GM19324 (cell line): Measurements from ENCODE around the gene CCZ1B.
A peak's percentile ranks its signal among the peaks of the same experiment; 100 is the strongest.
"Not testable (repeated sequence)": the region's sequence is repeated elsewhere in the genome, so short reads cannot be mapped to it uniquely, and the experiment has no call there.

Source experiments
- ATAC-seq: cut with Tn5 transposase; IDR thresholded peaks from one replicate; pipeline ENCODE4 v1.9.1; 2021; ENCODE audit warnings: mild to moderate bottlenecking, moderate library complexity; ENCODE audit not compliant: unreplicated experiment, low FRiP score

The CCZ1B gene

DNA sequence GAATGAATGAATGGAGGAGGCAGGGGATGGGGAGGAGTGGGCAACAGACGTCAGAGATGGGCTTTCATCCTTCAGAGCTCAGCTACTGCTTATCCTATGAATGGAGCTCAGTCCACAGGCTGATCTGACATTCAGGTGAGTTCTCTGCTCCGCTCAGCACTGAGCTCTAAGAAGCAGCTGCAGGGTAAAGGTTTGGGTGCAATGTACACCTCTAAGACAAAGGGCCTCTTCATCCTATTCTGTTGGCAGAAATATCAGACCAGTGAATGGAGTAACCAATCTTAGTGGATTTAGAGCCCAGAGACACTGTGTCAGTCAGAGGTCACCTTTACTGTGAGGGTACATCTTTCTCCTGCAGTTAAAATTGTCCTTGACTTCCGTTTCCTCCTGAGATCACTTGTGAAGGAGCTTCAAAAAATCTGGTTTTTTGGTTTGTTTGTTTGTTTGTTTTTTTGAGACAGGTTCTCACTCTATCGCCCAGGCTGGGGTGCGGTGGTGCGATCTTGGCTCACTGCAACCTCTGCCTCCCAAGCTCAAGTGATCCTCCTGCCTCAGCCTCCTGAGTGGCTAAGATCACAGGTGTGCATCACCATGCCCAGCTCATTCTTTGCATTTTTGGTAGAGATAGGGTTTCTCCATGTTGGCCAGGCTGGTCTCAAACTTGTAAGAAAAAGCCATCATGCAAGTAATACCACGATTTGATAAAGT, 5.1 kb upstream of the CCZ1B start:
- no peak for ATAC-seq

DNA sequence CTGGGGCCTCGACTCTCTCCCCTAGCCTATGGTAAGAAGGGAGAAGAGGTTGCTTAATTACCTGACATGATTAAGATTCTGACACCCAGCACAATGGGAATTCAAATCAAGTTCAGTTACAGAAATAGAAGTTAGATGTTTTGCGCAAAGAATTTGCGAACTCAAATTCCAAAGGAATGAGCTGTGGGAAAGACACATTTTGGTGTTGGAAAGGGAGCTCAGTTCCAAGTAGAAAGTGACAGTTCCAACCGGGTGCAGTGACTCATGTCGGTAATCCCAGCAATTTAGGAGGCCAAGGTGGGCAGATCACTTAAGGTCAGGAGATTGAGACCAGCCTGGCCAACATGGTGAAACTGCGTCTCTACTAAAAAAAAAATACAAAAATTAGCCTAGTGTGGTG, 4.0 kb upstream of the CCZ1B start:
- ATAC-seq, result not testable (repeated sequence)

DNA sequence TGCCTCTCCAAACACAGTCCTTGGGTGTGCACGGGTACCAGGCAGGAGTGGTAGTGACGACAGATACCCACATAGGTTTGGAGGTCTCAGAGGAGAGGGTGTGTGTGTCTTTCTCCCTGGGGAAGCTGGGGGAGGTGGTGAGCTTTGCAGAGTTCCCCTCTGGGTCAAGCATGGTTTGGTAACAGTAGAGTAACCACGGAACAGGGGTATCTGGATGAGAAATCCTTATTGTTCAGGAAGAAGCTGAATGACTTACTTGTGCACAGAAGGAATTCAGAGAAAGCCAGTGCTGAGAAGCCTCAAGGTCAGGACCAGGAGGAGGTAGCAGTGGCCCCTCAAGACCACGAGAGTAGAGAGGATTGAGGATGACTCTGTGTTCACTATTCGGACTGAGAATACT, 3.5 kb upstream of the CCZ1B start:
- not testable (repeated sequence) for ATAC-seq

DNA sequence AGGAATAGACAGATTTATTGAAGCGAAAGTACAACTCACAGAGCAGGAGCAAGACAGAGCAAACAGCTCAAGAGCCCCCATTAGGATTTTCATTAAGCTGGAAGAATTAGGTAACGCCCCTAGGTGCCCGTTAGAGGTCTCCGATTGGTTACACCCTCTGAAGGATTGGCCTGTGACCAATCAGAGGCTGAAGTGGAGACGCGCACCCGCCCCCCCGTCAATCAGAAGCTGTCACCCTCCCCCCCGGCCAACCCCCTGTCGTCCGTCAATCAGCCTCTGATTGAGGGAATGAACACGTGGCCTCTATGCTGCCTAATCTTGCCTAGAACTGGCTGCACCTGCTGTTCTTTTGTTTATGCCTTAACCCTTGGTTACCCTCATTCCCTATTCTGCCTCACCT, 1.1 kb upstream of the CCZ1B start:
- ATAC-seq, result not testable (repeated sequence)

DNA sequence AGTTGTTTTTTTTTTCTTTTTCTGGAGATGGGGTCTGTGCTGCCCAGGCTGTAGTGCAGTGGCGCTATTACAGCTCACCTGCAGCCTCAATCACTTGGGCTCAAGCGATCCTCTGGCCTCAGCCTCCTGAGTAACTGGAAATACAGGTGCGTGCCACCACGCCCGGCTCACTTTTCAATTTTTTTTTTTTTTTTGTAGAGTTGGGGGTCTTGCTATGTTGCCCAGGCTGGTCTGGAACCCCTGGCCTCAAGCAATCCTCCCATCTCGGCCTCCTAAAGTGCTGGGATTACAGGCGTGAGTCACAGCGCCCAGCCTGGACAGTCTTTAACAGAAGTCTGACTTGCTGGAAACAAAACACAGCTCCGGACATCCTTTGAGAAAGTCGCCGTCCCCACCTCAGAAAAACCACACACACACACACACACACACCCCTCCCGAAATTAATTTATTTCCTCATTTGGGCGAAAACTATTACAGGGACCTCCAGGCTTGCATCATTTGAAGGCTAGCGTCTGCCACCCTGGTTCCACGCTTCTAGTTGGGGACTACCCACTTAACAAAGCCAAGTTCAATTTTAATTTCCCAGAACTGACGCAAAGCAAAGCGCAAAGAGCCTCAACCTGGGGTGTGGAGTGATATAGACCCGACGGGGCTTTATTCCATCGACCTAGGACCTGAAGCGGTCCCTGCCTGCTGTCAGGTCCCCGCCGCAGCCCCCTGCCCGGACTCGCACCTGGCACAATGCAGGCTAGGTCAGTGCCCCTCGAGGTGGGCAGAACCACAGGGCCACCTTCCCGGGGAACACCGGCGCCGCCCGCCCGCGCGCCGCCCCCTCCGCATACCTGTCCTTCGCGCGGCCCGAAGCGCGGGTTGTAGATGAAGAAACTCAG, 594 bp downstream of the CCZ1B start:
- ATAC-seq, result peak; percentile 55

DNA sequence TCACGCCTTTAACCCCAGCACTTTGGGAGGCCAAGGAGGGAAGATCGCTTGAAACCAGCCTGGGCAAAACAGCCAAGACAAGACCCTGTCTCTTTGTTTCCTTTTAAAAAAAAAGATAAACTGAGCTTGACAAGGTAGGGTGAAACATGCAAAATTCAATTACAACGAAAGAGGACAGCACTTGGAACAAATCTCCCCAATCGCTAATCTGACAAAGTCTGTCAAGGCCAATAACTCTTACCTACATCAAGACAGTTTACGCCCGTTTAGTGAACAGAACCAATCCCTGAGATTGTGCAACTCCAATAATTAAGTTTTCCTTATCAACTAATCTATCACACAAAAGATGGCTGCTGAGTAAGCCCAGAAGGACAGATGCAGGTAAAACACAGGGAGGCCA, 4.5 kb downstream of the CCZ1B start:
- ATAC-seq, result not testable (repeated sequence)

DNA sequence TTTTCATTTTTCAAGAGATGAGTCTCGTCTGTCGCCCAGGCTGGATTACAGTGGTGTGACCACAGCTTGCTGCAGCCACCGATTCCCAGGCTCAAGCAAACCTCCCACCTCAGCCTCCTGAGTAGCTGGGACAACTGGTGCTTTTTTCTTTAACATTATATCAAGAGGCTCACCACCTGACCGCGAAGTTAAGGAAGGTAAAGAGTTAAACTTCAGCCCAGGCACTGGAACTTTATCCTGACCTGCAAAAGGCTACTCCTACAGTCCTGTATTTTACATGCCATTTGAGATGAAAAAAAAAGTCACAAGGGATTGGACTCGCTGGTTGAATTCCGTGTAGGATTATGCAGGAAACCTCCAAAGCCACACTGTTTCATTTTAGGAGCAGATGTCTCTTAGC, 10.6 kb downstream of the CCZ1B start:
- ATAC-seq, result not testable (repeated sequence)

DNA sequence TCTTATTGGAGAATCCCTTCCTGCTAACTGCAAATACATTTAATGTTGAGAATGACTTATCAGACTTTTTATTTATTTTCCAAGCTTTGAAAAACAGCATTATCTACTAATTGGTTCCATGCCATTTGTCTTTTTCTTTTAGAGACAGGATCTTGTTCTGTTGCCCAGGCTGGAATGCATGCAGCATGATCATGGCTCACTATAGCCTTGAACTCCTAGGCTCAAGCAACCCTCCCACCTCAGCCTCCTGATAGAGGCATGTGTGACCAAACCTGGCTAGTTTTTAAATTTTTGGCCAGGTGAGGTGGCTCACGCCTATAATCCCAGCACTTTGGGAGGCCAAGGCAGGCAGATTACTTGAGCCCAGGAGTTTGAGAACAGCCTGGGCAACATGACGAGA, 13.1 kb downstream of the CCZ1B start:
- ATAC-seq, result not testable (repeated sequence)

DNA sequence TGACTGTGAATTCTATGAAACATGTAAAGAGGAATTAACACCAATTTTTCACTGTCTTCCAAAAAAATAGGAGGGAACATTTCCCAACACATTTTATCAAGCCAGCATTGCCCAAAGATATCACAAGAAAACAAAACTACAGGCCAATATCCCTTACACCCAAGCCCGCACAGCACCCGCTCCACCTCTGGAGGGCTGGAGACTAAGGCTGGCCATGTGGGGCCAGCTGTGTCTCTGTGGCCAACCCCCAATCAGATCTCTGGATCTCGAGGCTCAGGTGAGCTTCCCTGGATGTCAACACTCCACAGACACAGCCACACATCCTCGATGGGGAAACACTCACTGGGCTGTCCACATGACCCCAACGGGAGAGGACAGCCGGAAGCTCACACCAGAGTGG, 18.1 kb downstream of the CCZ1B start:
- not testable (repeated sequence) for ATAC-seq

DNA sequence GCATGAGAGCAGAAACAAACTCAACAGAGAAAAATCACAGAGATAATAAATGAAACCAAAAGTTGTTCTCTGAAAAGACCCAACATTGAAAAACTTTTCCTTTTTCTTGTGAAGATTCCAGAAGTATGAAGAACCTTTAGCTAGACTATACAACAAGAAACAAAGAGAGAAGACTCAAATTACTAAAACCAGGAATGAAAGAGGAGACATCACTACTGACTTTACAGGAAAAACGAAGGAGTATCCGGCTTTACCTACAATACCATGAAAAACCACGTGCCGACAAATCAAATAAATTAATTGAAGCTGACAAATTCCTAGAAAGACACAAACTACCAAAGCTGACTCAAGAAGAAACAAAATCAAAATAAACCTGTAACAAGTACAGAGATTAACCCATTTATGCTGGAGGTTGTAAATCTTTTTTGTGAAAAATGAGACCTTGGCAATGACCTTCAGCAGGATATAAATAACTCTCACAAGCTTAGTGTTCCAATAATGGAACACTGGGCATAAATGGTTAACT, 18.6 kb downstream of the CCZ1B start:
- not testable (repeated sequence) for ATAC-seq

DNA sequence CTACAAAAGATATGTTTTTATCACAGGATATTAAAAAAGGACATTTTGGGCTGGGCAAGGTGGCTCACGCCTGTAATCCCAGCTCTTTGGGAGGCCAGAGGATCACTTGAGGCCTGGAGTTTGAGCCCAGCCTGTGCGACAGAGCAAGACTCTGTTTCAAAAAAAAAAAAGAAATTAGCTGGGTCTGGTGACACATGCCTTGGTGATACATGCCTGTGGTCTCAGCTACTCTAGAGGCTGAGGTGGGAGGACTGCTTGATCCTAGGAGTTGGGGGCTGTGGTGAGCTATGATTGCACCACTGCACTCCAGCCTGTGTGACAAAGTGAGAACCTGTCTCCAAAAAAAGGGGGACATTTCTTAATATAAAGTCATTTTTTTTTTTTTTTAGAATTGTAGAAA, 25.7 kb downstream of the CCZ1B start:
- not testable (repeated sequence) for ATAC-seq

DNA sequence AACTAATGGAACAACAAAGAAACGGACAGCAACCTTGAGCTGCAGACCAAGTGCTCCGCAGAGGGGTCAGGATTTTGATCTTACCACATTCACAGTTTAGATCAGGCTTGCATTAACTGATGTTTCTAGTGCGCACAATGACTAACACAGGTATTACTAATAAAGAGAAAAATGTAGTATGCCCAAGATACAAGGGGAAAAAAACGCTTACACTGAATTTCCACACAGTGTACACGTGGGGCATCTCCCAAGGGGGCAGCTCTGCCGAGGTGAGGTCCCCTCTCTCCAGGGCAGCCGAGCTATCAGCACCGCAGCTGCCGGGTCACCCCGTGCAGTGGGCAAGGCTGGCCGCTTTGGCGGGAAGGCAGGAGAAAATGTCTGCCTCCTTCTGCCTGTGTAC, 26.2 kb downstream of the CCZ1B start:
- ATAC-seq, result not testable (repeated sequence)

DNA sequence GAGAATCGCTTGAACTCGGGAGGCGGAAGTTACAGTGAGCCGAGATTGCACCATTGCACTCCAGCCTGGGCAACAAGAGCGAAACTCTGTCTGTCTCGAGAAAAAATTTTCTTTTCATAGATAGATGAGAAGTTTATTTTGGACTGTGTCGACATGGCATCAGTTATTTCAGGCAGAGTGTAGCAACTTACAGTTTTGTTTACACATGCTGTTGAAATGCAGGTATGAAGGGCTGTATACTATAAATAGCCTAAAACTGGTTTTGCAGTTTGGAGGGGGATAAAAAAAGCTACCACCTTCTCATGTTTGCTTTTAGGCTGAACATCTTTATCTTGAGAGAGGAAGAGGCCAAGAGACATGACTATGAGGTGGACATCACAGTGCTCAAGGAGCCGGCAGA, 28.0 kb downstream of the CCZ1B start:
- not testable (repeated sequence) for ATAC-seq

DNA sequence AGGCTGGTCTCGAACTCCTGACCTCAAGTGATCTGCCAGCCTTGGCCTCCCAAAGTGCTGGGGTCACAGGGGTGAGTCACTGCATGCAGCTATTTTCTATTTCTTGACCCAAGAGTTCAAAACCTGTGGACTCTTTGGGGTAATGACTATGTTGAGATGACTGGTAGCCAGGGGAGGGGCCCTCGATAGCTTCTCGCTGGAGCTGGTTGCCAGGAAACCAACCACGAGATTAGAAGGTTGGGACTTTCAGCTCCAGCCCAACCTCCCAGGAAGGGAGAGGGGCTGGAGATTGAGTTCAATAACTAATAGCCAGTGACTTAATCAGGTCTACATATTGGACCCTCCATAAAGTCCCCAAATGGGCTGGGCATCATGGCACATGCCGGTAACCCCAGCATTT, 28.9 kb downstream of the CCZ1B start:
- ATAC-seq, result not testable (repeated sequence)

DNA sequence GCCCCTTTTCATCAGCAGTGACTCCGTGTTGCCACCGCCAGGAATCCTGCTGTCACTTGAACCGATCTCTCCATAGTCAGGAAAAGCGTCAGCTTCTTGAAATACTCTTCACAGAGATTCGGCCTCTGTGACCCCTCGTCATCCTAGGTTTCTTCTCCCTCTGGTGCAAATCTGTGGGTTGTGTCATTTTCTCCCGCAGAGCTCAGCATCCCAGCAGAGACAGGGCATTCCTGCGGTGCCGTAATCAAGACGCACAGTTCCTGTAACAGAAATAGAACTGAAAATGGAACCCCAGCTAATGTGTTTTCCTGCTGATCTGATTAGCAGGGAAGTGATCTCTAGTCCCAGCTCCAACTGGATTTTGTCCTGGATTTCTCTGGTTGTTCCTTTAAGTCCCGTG, 31.8 kb downstream of the CCZ1B start:
- not testable (repeated sequence) for ATAC-seq

DNA sequence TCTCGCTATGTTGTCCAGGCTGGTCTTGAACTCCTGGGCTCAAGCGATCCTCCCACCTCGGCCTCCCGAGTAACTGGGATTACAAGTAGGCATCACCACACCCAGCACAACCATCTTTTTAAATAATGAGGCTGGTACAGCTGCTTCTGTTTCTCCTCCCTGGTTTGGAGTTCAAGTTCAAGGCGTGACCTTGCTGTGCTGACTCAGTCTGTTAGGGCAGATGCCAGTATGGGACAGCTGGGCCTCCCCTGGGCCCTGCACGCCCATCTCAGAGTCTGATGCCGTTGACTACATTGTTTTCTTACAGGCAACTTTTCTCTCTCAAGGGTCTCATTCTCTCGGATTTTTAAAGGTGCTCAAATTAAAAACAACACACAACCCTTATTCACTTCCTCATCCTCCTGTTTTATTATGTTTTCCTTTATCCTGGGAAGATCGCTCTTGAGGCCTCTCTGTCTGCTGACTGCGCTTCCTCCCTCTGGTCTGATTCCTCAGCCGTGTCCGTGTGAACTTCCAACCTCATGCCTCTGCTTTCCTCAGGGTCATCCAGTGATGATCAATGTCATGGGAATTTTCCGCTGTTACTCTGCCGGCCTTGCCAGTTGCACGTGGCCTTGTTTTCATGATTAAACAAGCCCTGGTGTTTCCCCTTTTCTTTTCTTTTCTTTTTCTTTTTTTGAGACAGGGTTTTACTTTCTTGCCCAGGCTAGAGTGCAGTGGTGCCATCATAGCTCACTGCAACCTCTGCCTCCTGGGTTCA, 33.8 kb downstream of the CCZ1B start:
- not testable (repeated sequence) for ATAC-seq

DNA sequence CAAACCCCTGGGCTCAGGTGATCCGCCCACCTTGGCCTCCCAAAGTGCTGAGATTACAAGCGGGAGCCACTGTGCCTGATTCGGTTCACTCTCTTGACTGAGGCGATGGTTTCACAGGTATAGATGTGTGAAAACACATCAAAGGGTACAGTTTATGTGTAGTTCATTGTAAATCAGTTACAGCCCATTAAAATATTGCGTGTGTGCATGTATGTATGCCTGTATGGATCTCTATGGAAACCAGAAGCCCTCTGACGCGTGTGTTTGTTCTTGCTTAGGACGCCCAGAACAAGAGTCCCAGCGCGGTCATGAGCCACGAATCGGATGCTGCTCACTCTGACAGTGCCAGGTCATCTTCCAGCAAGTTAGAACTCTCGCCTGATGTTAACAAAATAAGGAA, 36.7 kb downstream of the CCZ1B start:
- not testable (repeated sequence) for ATAC-seq

DNA sequence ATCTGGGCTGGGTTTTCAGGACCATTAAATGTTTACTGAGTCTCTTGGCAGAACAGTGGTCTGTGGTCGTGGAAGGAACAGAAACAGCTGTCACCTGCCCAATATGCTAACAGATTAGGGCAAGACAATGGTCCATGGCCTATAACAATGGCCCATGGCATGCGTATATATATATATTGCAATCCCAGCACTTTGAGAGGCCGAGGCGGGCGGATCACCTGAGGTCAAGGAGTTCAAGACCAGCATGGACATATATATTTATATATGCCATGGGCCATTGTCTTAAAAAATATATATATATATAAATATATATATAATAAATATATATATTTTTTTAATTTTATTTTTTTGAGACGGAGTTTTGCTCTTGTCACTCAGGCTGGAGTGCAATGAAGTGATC, 44.5 kb downstream of the CCZ1B start:
- ATAC-seq, result not testable (repeated sequence)

DNA sequence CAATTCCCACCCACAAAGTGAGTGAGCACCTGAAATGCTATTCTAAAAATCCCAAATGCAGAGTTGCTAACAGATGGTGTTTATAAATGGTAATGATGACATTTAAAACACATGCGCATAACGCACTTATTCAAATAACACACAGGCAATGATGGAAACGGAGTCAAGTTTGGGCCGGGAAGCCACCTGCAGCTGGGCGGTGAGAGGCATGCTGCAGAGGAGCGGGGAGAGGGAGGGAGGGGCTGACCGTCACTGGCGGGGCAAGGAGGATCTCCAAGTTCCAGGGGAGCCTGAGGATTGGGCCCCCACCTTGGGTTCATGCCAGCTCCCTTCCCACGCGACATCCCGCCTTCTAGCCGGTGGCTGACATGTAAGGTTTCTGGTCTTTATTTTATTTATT, 64.9 kb downstream of the CCZ1B start:
- ATAC-seq, result not testable (repeated sequence)

DNA sequence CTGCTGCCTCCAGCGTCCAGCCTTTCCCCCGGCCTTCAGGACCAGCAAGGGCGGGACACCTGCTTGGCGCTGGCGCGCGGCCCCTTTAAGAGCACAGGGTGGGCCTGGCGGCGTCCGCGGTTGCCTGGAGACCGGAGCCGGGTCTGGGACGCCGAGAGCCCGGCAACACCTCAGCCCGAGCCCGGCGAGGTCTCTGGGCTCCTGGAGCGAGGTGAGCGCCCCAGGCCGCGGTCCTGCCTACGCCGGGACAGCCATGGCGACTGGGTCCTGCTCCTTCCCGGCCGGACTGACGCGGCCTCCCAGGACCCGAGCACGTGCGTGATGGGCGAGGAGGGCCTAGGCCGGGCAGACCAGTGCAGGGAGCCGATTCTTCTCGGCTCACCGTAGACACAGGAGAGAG, 72.1 kb downstream of the CCZ1B start, which contains the start of gene RSPH10B2:
TSS of gene RSPH10B2 (plus strand) at position 140 of the 400 bp plus-strand sequence. CDS start 3,575 bp downstream, outside the sequence.
- ATAC-seq, result not testable (repeated sequence)
